ENCODE data around the gene DACT2.

DNA sequence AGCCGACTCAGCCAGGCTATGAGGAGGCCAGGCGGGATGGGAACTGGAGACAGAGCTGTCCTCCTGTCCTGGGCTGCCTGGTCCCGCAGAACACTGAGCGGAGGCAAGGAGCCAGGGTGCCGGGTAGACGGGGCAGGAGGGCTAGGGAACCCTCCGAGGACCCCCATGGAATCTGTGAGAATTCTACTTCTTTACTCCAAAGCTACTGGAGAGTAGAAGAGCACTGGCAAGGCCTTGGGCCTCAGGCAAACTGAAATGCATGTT, 14.9 kb downstream of the DACT2 start:
- TF ChIP-seq, protein P1, sequence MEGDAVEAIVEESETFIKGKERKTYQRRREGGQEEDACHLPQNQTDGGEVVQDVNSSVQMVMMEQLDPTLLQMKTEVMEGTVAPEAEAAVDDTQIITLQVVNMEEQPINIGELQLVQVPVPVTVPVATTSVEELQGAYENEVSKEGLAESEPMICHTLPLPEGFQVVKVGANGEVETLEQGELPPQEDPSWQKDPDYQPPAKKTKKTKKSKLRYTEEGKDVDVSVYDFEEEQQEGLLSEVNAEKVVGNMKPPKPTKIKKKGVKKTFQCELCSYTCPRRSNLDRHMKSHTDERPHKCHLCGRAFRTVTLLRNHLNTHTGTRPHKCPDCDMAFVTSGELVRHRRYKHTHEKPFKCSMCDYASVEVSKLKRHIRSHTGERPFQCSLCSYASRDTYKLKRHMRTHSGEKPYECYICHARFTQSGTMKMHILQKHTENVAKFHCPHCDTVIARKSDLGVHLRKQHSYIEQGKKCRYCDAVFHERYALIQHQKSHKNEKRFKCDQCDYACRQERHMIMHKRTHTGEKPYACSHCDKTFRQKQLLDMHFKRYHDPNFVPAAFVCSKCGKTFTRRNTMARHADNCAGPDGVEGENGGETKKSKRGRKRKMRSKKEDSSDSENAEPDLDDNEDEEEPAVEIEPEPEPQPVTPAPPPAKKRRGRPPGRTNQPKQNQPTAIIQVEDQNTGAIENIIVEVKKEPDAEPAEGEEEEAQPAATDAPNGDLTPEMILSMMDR (IDR thresholded peaks at IDR 0.05; ENCODE audit: control extremely low read depth in 1 of 3, insufficient read depth in 1 of 3, low read depth in 1 of 3, low read length in 3 of 3): no peak
- TF ChIP-seq POLR2A (IDR thresholded peaks at IDR 0.05; ENCODE audit: control extremely low read depth in 1 of 2, low read depth in 2 of 2, low read length in 2 of 2) (no peak), CHD1 (IDR thresholded peaks at IDR 0.05; ENCODE audit: low read depth, low read length) (no peak), RXRA (IDR thresholded peaks at IDR 0.05; ENCODE audit: insufficient read depth, low read depth, low read length) (no peak), HDAC2 (IDR thresholded peaks at IDR 0.05; ENCODE audit: borderline replicate concordance in 1 of 2, low read depth in 2 of 2, low read length in 2 of 2) (no peak), CBX8 (IDR thresholded peaks at IDR 0.05; ENCODE audit: borderline replicate concordance, low read depth, low read length) (no peak), JUN (IDR thresholded peaks at IDR 0.05; ENCODE audit: low read depth, low read length) (no peak), POLR2AphosphoS5 (IDR thresholded peaks at IDR 0.05; ENCODE audit: low read depth, low read length) (no peak), CEBPB (IDR thresholded peaks at IDR 0.05; ENCODE audit: low read depth, low read length) (no peak)
- TF ChIP-seq, protein P2, sequence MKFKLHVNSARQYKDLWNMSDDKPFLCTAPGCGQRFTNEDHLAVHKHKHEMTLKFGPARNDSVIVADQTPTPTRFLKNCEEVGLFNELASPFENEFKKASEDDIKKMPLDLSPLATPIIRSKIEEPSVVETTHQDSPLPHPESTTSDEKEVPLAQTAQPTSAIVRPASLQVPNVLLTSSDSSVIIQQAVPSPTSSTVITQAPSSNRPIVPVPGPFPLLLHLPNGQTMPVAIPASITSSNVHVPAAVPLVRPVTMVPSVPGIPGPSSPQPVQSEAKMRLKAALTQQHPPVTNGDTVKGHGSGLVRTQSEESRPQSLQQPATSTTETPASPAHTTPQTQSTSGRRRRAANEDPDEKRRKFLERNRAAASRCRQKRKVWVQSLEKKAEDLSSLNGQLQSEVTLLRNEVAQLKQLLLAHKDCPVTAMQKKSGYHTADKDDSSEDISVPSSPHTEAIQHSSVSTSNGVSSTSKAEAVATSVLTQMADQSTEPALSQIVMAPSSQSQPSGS (IDR thresholded peaks at IDR 0.05; ENCODE audit: low read length): no peak
